ENCODE measurements around the gene CIITA. TPM values are rescaled to one million over a fixed set of nuclear protein-coding genes. Genes with fewer than 3 reads are reported as not detected.

Gene CIITA
- total and polyA plus RNA-seq, 9 of the 15 experiments (the other 6 are each of a cell fraction or from before 2014, with no cell fraction given): 0.01 to 0.20 (median 0.11) TPM; not detected in 4

DNA sequence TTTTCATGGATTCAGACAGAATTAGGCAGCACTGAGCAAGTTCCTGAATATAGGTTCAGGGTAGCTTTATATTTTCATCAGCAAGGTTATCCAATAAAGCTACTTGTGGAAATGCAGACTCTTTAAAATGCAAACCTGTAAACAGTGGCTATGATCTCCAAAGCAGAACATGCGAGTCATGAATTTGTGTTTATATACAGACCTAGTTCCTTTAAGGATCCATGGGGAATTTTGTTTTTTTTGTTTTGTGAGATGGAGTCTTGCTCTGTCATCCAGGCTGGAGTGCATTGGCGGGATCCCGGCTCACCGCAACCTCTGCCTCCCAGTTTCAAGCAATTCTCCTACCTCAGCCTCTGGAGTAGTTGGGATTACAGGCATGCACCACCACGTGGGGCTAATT, 82.2 kb downstream of the CIITA start:
- no TSS peak for BruUV-seq (replicated peaks)
- no peak for ATAC-seq
- TF ChIP-seq SIX5 (IDR thresholded peaks at IDR 0.05; ENCODE audit: borderline replicate concordance in 1 of 2, insufficient read depth in 1 of 2, low read depth in 1 of 2, low read length in 2 of 2) (no peak), PCBP2 (IDR thresholded peaks at IDR 0.05; ENCODE audit: low read depth, low read length, poor library complexity, severe bottlenecking) (no peak), SMARCE1 (IDR thresholded peaks at IDR 0.05) (no peak), MGA (IDR thresholded peaks at IDR 0.05) (no peak), ZNF507 (tag; conservative IDR thresholded peaks at IDR 0.05) (no peak), MTA2 (IDR thresholded peaks at IDR 0.05; ENCODE audit: low read depth) (no peak), ZC3H4 (CRISPR knock-in tag; IDR thresholded peaks at IDR 0.05; ENCODE audit: borderline replicate concordance) (no peak)
- TF ChIP-seq, protein P1, sequence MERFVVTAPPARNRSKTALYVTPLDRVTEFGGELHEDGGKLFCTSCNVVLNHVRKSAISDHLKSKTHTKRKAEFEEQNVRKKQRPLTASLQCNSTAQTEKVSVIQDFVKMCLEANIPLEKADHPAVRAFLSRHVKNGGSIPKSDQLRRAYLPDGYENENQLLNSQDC (CRISPR knock-in tag; IDR thresholded peaks at IDR 0.05): no peak
- TF ChIP-seq, protein P2, sequence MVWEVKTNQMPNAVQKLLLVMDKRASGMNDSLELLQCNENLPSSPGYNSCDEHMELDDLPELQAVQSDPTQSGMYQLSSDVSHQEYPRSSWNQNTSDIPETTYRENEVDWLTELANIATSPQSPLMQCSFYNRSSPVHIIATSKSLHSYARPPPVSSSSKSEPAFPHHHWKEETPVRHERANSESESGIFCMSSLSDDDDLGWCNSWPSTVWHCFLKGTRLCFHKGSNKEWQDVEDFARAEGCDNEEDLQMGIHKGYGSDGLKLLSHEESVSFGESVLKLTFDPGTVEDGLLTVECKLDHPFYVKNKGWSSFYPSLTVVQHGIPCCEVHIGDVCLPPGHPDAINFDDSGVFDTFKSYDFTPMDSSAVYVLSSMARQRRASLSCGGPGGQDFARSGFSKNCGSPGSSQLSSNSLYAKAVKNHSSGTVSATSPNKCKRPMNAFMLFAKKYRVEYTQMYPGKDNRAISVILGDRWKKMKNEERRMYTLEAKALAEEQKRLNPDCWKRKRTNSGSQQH (CRISPR knock-in tag; IDR thresholded peaks at IDR 0.05): no peak

More for the DNA sequence above, 82.2 kb downstream of the CIITA start:
- ChIA-PET POLR2A (interaction anchor here (0.6 to 2.5 kb wide), 3 partner anchors 9 to 297 kb away, joined by 3 to 6 read pairs (median 3); partner anchors contain the start of gene SOCS1), CTCF (ENCODE audit: low intra/inter-chr PET ratio) (no interaction called here)
- 86% methylated on average over 5 of the region's 5 CpGs for WGBS (ENCODE audit: insufficient coverage, low coverage, missing lambda C conversion rate)
- Histone ChIP-seq H3K27me3 (ENCODE audit: control insufficient read depth in 2 of 2, insufficient read depth in 2 of 2, low read length in 2 of 2) (no peaks in the 10 kb centered on the region), H2AFZ (ENCODE audit: low read depth, low read length) (no peak overlapping the region), H3K9ac (ENCODE audit: insufficient read depth in 1 of 2, low read depth in 2 of 2, low read length in 2 of 2) (no peak overlapping the region), H3K9me3 (replicated peaks; ENCODE audit: control insufficient read depth, insufficient read depth, low read depth, low read length) (no peaks in the 10 kb centered on the region), H4K20me1 (replicated peaks; ENCODE audit: control insufficient read depth, insufficient read depth, low read length) (peaks cover under 1% of the 10 kb centered on the region), H3K4me2 (ENCODE audit: insufficient read depth, low read length) (no peak overlapping the region), H3K36me3 (ENCODE audit: control insufficient read depth, insufficient read depth, low read length) (peaks cover 40% of the 10 kb centered on the region; the same call in 2 of the 3 replicates), H3K4me3 (no peak overlapping the region), H3K9me1 (ENCODE audit: control insufficient read depth, insufficient read depth, low read length) (no peaks in the 10 kb centered on the region), H3K4me1 (replicated peaks in 1 of 2; ENCODE audit: control insufficient read depth in 2 of 2, insufficient read depth in 2 of 2, low read length in 2 of 2) (peaks cover 1 to 5% of the 10 kb centered on the region in 2 experiments; a peak in 2 of 5 replicates), H3K79me2 (ENCODE audit: control insufficient read depth, insufficient read depth, low read length) (peaks cover 11% of the 10 kb centered on the region; the same call in 1 of the 3 replicates), H3K27ac (ENCODE audit: extremely low read depth, low read depth, low read length) (no peak overlapping the region)
- DNase-seq (ENCODE audit: extremely low read depth in 1 of 4, low spot score in 3 of 4) (no peak), FAIRE-seq (no peak)
- intact Hi-C loops (cut with micrococcal nuclease) (no loop called here), in situ Hi-C loops (cut with MboI) (loop anchor here (5.0 to 25.0 kb wide), 4 partner anchors 303 to 856 kb away; partner anchors contain the start of gene SNN)
